AG04449 (cell line): Measurements from ENCODE around the gene INTS11.

Experiments
- CTCF ChIA-PET: fragments of 350-600 bp; formaldehyde crosslinking; extraction: SDS; loops from one replicate; lab custom pipeline; 2021; ENCODE audit warnings: antibody characterized with exemption; lab: Yijun Ruan, JAX
- POLR2A ChIA-PET: fragments of 400-600, 350-600 bp; formaldehyde crosslinking; extraction: SDS; loops from one replicate; lab custom pipeline; 2020; ENCODE audit warnings: antibody characterized with exemption, inconsistent platforms; lab: Yijun Ruan, JAX
- DNase-seq: peaks from one replicate; pipeline ENCODE4 v3.0.0-alpha.2; 2010; ENCODE audit warnings: low read depth, low spot score
- H3K4me3 ChIP-seq: 2 replicates; pipeline ENCODE4 v1.5.1; 2011; ENCODE audit warnings: low read depth, mild to moderate bottlenecking, control low read depth, low read length
- TF ChIP-seq, protein P1 (sequence below): IDR thresholded peaks from one replicate; pipeline ENCODE4 v1.5.1; 2011; ENCODE audit warnings: mild to moderate bottlenecking, moderate library complexity, low read length, control low read depth, inconsistent platforms; ENCODE audit not compliant: insufficient read depth; ENCODE audit errors: missing control alignments

The INTS11 gene

DNA sequence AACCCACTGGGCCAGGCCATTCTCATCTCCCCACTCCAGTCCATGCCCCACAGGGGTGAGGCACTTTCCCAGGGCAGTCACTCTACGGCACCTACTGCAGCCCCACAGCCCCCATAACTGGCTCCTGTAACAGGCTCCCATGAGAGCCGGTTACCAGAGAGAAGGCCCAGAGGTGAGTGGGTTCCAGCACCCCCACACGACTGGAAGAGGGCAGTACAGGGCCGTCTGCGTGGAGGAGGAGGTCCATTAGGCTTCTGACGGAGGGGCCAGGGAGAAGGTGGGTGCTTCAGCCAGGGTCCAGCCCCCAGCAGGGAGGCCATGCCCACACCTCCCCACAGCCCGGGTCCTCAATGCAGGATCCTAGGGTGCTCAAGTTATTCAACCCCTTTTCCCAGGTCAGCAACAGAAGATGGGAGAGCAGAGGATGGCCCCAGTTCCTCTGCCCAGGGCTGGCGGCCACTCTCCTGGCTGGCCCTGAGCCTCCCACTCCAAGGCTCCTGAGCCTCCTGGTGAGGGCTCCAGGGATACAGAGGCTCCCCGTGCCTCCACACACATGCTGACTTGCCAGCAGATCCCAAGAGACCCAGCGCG lies 18.3 kb downstream of the INTS11 start:
- TF ChIP-seq, protein P1, sequence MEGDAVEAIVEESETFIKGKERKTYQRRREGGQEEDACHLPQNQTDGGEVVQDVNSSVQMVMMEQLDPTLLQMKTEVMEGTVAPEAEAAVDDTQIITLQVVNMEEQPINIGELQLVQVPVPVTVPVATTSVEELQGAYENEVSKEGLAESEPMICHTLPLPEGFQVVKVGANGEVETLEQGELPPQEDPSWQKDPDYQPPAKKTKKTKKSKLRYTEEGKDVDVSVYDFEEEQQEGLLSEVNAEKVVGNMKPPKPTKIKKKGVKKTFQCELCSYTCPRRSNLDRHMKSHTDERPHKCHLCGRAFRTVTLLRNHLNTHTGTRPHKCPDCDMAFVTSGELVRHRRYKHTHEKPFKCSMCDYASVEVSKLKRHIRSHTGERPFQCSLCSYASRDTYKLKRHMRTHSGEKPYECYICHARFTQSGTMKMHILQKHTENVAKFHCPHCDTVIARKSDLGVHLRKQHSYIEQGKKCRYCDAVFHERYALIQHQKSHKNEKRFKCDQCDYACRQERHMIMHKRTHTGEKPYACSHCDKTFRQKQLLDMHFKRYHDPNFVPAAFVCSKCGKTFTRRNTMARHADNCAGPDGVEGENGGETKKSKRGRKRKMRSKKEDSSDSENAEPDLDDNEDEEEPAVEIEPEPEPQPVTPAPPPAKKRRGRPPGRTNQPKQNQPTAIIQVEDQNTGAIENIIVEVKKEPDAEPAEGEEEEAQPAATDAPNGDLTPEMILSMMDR = peak; percentile 45
- H3K4me3 ChIP-seq = peak overlapping the region; percentile 68
- POLR2A ChIA-PET = interaction anchor here (1.3 kb wide), 1 partner anchor 16 kb away, joined by 4 read pairs; no protein-coding TSS in a partner anchor
- CTCF ChIA-PET = interaction anchor here (0.9 to 2.1 kb wide), 3 partner anchors 17 to 184 kb away, joined by 3 to 16 read pairs (median 3); no protein-coding TSS in a partner anchor
- DNase-seq = no peak

DNA sequence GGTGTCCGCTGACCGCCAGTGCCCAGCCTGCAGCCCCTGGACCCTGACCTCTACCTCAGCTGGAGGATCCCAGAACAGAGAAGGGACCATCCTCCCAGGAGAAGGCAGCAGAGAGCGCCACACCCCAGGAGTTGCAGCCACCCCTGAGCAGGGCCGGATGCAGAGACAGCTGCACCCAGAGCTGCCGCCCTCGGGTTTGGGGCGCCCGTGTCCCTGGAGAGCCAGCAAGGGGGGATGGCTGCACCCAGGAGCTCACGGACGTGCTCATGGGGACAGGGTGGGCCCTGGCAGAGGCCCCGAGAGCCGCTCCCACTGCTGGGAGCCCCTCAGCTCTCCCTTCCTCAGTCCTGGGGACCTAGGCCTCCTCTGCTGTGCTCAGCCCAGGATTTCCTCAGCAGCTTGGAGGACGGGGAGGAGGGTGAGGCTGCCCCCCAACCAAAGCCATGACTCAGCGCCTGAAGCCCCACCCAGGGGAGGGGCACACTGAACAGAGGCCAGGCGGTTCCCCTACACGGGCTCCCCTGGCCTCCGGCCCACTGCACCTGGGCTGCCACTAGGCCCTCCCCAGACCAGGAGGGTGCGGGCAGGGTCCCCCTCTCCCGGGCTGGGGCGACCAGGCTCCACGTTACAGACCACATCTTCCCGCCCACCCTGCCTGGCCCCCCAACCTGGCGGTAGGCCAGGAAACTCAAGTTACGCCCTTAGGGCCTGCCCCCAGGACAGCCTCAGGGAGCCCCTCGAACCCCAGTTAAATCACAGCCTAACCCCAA lies 19.0 kb downstream of the INTS11 start:
- POLR2A ChIA-PET = interaction anchor here (0.6 to 1.3 kb wide), 5 partner anchors 11 to 70 kb away, joined by 3 to 4 read pairs (median 4); partner anchors contain the start of gene AURKAIP1
- no peak for DNase-seq
- H3K4me3 ChIP-seq = peak overlapping the region; percentile 68
- TF ChIP-seq, protein P1 = peak; percentile 6
- CTCF ChIA-PET = interaction anchor here (0.9 to 2.1 kb wide), 7 partner anchors 15 to 183 kb away, joined by 3 to 16 read pairs (median 4); partner anchors contain the start of gene UBE2J2

DNA sequence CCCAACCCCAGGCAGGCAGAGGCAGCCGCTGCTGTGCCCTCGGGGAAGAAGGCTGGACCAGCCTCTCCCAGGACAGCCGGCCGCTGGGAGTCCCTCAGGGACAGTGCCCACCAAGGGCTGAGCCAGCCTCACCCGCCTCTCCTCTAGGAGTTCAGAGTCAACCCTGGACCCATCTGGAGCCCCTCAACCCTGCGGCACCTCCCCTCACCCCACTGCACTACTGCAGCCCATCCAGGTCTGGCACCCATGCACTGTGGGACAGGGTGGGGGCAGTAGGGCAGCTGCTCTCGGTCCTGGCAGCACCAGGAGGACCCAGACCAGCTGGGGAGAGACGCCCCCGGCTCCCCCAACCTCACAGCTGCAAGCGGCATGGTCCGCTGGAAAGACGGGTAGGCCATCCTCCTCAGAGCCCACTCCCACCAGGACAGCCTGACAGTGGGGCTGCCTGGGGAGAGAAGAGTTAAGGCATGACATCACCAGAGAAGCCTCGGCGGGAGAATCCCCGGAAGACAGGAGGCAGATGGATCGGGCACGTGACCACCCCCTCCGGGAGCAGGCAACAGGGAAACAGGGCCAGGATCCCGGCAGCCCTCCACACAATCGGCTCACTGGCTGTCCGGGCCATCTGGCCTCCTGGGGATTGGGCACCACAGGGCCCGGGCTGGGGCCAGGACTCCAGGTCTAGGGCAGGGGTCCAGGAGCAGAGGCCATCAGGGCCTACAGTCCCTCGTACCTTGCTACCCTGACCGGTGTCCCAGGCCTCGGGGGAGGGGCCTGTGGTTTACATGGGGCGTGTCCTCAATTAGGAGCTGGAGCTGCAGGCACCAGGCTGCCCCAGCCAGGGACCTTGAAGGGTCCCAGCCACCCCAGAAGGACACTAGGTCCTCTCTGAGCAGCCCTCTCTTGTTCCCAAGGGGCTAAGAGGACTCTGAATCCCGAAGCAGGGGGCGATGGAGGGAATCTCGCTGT lies 19.8 kb downstream of the INTS11 start:
- ChIA-PET POLR2A (interaction anchor here (0.6 to 1.3 kb wide), 5 partner anchors 10 to 71 kb away, joined by 3 to 4 read pairs (median 4); partner anchors contain the start of gene AURKAIP1), CTCF (interaction anchor here (0.9 to 2.1 kb wide), 7 partner anchors 14 to 183 kb away, joined by 3 to 16 read pairs (median 4); partner anchors contain the start of gene UBE2J2)
- DNase-seq = no peak

DNA sequence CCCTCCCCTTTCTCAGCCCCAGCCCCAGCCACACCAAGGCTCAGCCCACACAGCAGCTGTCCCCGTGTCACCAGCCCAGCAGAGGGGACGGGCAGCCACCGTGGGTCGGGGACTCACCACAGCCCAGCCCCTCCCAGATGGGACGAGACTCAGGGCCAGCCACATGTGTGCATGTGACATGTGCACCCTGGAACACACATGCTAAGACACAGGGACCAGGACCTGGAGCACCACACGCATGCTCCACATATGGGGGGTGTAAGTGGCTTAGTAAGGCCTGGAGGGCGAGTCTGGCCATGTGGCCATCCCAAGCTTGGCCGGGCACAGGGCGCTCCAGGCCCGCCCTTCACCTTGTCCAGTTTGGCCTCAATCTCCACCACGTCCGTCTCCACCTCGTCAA lies 20.7 kb downstream of the INTS11 start:
- POLR2A ChIA-PET = no interaction called here
- TF ChIP-seq, protein P1 = no peak

More for the DNA sequence above, 19.8 kb downstream of the INTS11 start:
- peak overlapping the region; percentile 68 for H3K4me3 ChIP-seq
- TF ChIP-seq, protein P1 = no peak

DNA sequence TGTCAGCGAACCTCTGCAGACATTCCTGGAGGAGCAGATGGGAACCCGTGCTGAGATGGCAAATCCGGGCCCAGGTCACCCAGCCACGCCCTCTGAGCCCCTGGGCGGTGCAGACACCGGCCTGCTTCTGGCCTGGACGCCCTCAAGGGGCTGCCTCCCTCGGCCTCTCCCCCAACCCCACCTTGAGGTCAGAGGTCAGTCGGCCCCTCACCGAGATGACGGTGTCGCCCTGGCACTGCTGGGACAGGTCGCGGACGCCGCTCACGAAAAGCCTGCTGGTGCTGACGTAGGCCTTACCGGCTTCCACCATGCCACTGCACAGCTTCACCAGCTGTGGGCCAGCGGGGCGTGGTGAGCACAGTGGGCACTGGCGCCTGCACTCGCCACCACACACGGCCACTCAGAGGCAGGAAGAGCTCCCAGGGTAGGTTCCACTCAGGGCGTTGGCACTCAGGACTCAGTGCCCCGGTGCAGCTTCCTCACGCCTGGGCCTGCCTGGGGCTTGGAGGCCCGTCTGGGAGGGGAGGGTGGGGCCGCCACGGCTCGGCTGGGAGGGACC lies 21.4 kb downstream of the INTS11 start:
- CTCF ChIA-PET = interaction anchor here (0.8 to 1.5 kb wide), 3 partner anchors 12 to 181 kb away, joined by 3 to 5 read pairs (median 5); no protein-coding TSS in a partner anchor
- TF ChIP-seq, protein P1 = no peak
- no peak overlapping the region for H3K4me3 ChIP-seq
- DNase-seq = no peak
- POLR2A ChIA-PET = interaction anchor here (0.7 kb wide), 1 partner anchor 129 kb away, joined by 3 read pairs; no protein-coding TSS in a partner anchor

More for the DNA sequence above, 20.7 kb downstream of the INTS11 start:
- no peak for DNase-seq
- no peak overlapping the region for H3K4me3 ChIP-seq
- CTCF ChIA-PET = interaction anchor here (1.1 to 2.1 kb wide), 3 partner anchors 13 to 182 kb away, joined by 5 to 16 read pairs (median 5); no protein-coding TSS in a partner anchor
